Tibial nerve (tissue), 4 donors: ENCODE data around the gene RNF207.

Experiments used
- EP300 ChIP-seq, 2 donors: sonication (generic); formaldehyde crosslinking; IDR thresholded peaks; one replicate each; pipeline ENCODE4 v1.6.1; 2017; ENCODE audit warnings: antibody characterized with exemption in 2 of 2, mild to moderate bottlenecking in 1 of 2
- POLR2A ChIP-seq, 2 donors: fragments of 450-650 bp; IDR thresholded peaks; one replicate each; pipeline ENCODE4 v1.6.1; 2017; ENCODE audit warnings: antibody characterized with exemption in 2 of 2, mild to moderate bottlenecking in 2 of 2, moderate library complexity in 2 of 2
- TF ChIP-seq, protein P1 (sequence below), 5 experiments: fragments of 200-600 bp in 3 of 5; fragments of 450-650 bp in 2 of 5; sonication (generic) in 3 of 5; IDR thresholded peaks; one replicate each; pipeline ENCODE4 v1.5.1; 2016 to 2019; ENCODE audit warnings: antibody characterized with exemption in 5 of 5, mild to moderate bottlenecking in 3 of 5, moderate library complexity in 2 of 5

DNA sequence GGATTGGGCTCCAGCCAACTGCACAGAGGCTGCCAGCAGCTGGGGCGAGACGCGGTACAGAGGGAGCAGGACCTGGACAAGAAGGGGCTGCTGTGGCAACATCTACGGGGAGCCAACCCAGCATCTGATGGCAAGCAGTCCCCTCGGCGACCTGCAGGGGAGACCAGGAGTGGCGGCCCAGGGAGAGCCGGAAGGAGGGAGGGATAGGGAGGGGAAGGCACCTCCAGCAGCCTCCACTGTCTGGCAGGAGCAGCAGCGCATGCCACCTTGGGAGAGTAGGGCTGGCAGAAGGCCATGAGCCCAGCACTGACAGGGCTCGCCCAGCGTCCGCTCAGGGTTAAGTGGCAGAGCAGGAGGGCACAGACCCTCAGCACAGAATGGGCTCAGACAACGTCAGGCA, 43.1 kb upstream of the RNF207 start:
- TF ChIP-seq, protein P1, sequence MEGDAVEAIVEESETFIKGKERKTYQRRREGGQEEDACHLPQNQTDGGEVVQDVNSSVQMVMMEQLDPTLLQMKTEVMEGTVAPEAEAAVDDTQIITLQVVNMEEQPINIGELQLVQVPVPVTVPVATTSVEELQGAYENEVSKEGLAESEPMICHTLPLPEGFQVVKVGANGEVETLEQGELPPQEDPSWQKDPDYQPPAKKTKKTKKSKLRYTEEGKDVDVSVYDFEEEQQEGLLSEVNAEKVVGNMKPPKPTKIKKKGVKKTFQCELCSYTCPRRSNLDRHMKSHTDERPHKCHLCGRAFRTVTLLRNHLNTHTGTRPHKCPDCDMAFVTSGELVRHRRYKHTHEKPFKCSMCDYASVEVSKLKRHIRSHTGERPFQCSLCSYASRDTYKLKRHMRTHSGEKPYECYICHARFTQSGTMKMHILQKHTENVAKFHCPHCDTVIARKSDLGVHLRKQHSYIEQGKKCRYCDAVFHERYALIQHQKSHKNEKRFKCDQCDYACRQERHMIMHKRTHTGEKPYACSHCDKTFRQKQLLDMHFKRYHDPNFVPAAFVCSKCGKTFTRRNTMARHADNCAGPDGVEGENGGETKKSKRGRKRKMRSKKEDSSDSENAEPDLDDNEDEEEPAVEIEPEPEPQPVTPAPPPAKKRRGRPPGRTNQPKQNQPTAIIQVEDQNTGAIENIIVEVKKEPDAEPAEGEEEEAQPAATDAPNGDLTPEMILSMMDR (IDR thresholded peaks at IDR 0.05) = no peak
- no peak for TF ChIP-seq EP300 (IDR thresholded peaks at IDR 0.05)
- no peak for TF ChIP-seq POLR2A (IDR thresholded peaks at IDR 0.05)
